ENCODE measurements around the gene PHYH.
"Not testable (repeated sequence)": the region's sequence is repeated elsewhere in the genome, so short reads cannot be mapped to it uniquely, and the experiment has no call there.

PHYH gene

DNA sequence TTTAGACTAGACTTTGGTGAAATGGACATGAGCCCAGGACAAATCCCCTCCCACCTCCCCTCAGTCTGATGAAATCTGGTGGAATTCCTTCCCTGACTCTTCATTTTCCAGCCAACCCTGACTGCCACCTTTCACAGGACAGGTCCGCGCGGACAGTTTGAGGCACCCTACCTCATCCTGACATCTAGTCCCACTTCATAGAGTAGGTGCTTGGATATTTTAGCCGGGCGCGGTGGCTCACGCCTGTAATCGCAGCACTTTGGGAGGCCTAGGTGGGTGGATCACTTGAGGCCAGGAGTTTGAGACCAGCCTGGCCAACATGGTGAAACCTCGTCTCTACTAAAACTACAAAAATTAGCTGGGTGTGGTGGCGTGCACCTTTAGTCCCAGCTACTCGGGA is 23.7 kb downstream of the PHYH start:
- DNase-seq (ENCODE audit: low read depth in 1 of 2, low spot score in 1 of 2) = not testable (repeated sequence)

DNA sequence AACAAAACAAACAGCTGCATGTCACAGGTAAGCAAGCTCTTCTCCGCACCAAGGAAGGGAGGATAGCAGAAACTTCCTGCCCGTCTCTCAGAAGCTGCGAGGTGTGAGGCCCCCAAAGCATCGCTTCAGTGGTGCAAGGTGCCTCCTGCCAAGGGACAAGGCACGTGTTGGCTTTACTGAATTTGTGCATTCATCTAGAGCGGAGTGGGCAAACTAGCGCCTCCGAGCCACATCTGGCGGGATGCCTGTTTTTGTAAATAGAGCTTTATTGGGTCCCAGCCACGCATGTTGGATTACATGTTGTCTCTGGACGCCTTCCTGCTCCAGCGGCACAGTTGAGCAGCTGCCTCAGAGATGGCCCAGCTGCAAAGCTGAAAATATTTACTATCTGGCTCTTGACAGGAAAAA is 27.7 kb downstream of the PHYH start:
- DNase-seq (ENCODE audit: low read depth in 1 of 2, low spot score in 1 of 2) = no peak

DNA sequence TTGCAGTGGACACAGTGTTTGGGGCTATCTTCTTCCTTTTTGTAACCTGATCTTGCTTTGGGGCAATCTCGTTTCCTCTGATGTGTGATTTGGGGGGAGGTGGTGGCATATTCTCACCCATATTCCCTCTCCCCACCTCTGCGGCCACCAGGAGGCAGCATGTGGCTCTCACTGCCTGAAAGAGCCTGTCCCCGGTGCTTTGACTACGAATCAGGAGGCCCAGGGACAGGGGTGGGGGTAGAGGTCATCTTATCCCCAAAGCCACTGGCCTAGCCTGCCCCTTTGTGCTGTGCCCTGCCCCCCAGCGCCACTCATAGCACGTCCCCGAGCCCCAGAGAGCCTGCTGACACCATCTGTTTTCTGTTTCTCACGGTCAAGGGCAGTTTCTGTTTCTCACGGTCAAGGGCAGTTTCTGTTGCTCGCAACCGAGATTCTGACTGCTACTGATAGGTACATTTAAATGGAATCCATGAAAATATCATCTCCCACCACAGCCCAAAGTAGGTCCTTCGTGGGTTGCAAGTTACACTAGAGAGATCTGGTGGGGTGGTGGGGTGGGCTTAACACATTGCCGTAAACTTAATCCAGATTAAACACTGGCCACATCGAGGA is 28.2 kb downstream of the PHYH start:
- DNase-seq (ENCODE audit: low read depth in 1 of 2, low spot score in 1 of 2) = peak; percentile 10 to 29

DNA sequence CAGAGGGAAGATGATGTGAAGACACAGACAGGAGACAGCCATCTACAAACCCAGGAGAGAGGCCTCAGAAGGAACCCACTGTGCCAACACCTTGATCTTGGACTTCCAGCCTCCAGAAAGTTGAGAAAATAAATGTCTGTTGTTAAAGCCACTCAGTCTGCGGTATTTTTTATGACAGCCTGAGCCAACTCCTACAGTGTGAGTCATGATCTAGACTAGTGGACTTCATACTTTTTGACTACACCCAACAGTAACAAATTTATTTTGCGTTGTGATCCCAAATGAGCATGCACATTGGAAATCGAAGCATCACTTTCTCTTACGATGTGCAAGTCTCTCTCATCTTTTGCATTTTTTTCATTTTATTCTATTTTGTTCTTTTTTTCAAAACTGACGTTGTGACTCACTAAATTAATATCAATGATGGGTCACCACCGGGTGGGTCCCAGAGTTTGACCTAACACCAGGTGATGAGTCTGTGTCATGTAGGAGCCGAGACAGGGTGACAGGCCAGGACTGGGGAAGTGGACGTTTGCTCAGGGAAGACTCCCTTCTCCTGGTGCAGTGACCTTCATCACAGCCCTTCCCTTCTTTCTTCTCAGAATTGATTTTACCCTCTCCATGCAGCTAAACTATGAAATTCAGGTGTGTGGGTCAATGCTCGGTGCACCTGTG is 28.9 kb downstream of the PHYH start:
- no peak for DNase-seq (ENCODE audit: low read depth in 1 of 2, low spot score in 1 of 2)

DNA sequence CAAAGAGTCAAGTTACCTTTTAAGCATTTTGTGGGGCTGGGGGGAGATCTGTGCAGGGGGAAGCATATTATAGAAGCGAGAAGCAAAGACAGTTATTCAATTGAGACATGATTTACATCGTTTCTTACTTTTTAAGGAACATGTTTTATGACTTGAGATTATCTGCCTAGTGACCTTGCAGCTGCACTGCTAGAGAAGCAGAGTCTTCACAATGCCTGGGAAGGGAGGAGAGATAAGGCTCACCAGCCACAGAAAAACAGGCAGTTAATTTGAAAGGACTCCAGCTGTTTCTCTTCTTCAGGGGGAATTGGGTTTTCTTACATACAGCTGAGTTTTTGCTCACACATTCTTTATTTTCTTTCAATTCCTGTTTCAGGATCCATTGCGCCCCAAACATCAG is 31.0 kb downstream of the PHYH start:
- no peak for DNase-seq (ENCODE audit: low read depth in 1 of 2, low spot score in 1 of 2)

DNA sequence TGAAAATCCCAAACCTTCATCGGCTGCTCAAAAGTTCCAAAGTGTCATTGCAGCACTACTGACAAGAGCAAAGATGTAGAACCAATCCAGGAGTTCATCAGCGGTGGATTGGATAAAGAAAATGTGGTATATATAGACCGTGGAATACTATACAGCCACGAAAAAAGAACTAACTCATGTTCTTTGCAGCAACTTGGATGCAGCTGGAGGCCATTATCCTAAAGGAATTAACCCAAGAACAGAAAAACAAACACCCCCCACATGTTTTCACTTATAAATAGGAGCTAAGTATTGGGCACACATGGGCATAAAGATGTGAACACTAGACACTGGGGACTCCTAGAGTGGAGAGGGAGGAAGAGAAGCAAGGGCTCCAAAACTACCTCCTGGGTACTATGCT is 31.6 kb downstream of the PHYH start:
- no peak for DNase-seq (ENCODE audit: low read depth in 1 of 2, low spot score in 1 of 2)

DNA sequence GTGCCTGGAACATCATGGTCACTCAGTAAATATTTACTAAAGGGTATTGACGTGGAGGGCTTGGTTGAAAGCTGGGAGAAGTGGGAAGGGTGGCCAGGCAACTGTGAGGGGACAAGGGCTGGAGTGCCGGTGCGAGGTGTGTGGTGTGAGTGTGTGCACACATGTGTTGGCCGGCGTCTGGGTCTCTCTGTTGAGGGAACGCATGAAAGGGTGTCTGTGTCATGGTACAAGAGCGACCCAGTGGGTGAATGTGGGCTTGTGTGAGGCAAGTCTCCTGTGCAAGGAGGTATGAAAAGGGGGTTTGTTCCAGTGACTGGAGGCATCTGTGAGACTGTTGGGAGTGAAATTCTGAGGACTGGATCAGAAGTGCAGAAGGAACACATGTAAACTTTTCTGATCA is 36.3 kb downstream of the PHYH start:
- no peak for DNase-seq (ENCODE audit: low read depth in 1 of 2, low spot score in 1 of 2)

DNA sequence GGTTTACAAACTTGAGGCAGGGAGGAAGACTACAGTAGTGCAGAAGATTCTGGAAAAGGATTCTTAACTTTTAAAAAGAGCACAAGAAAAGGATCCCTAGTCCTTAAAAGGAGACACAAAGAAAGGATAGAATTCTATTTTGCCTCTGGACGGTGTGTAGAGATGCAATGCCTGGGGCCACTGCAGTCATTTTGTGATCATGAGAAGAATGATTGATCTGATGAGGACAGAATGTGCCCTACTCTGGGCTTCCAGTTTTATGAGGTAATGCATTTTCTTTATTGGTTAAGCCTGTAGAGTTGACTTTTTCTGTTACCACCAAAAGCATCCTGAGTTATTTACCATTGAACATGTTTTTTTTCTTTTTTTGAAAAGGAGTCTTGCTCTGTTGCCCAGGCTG is 37.4 kb downstream of the PHYH start:
- DNase-seq (ENCODE audit: low read depth in 1 of 2, low spot score in 1 of 2) = no peak

DNA sequence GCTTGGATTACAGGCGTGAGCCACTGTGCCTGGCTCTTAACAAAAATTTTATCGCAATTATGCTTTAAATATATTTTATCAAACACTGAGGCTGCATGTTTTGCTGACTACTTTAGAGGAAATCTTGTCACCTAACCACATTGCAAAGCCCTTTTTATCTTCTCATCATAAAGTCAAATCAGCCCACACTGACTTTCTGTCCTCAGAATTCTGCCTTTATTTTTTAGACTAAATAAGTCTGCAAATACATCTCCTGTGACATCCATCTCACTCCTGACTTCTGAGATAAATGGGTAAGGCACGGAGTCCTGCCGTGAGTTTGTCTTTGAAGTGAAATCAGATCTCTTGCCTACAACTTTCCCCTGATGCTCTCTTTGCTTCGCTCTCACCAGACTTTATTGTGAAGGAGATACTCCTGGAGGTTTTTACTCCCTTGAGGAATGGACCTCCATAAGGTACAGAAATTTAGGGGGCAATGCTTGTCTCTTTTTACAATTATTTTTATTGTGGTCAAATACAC is 42.2 kb downstream of the PHYH start:
- no peak for DNase-seq (ENCODE audit: low read depth in 1 of 2, low spot score in 1 of 2)

DNA sequence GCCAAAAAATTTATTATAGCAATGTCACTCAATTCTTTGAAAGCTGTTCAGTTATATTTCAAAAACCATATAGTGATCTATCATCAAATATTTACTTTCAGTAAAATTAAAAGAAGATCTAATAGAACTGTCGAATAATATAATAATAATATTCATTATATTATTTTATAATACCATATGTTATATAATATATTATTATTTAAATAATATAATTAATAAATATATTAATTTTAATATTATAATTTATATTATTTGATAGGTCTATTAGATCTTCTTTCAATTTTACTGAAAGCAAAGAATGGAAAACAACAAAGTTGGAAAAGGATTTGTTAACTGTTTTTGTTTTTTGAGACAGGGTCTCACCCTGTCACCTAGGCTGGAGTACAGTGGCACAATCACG is 43.2 kb downstream of the PHYH start:
- no peak for DNase-seq (ENCODE audit: low read depth in 1 of 2, low spot score in 1 of 2)

DNA sequence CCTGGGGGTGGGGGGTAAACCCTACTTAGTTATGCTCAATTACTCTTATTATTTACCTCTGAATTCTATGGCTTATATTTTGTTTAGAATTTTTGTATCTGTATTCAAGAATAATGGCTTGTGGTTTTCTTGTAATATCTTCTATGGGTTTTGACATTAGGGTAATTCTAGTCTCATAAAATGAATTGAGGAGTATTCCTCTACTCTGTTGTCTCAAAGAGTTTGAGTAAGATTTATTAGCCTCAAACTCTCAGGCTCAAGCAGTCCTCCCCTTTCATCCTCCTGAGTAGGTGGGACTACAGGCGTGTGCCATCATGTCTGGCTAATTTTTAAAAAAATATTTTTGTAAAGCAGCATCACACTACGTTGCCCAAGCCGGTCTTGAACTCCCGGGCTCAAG is 46.1 kb downstream of the PHYH start:
- DNase-seq (ENCODE audit: low read depth in 1 of 2, low spot score in 1 of 2) = no peak

DNA sequence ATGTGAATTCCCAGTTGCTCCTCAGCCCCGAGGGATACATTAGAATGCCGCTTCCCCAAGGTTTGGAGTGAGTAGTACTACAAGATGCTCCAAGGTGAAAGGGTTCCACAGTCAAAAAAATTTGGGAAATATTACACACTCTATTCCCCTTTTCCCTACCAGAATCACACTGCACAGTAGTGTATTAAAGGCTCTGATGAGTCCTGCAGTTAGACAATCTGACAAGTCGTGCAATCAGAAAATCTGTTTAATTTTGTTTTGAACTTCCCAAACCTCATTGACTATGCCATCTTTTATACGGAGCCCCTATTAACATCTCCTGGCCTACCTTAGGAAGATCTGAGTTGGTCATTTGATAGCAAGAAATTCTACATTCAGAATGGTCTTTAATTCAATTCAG is 52.1 kb downstream of the PHYH start:
- DNase-seq (ENCODE audit: low read depth in 1 of 2, low spot score in 1 of 2) = no peak

DNA sequence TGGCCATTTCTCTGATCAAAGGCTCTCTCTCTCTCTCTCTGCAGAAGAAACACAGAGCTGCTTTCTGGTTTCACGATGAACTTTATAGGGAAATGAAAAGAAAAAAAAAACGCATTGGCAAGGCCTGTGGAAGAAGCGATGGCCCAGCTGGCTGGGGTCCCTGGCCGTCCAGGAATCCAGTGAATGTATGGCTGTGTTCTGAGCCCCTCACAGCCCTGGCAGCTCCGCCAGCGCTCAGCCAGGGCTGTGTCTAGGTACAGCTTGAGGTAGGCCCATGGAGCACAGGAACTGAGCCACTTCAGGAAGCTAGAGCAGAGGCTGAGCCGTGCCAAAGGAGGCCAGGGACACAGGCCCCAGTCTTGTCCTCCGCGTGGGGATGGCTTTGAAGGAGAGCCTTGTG is 52.6 kb downstream of the PHYH start:
- no peak for DNase-seq (ENCODE audit: low read depth in 1 of 2, low spot score in 1 of 2)

DNA sequence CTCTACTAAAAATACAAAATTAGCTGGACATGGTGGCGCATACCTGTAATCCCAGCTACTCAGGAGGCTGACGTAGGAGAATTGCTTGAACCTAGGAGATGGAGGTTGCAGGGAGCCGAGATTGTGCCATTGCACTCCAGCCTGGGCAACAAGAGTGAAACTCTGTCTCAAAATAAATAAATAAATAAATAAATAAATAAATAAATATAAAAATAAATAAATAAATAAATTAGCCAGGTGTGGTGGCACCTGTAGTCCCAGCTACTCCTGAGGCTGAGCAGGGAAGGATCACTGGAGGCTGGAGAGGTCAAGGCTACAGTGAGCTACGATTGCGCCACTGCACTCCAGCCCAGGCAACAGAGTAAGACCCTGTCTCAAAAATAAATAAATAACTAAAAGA is 57.6 kb downstream of the PHYH start:
- DNase-seq (ENCODE audit: low read depth in 1 of 2, low spot score in 1 of 2) = not testable (repeated sequence)

DNA sequence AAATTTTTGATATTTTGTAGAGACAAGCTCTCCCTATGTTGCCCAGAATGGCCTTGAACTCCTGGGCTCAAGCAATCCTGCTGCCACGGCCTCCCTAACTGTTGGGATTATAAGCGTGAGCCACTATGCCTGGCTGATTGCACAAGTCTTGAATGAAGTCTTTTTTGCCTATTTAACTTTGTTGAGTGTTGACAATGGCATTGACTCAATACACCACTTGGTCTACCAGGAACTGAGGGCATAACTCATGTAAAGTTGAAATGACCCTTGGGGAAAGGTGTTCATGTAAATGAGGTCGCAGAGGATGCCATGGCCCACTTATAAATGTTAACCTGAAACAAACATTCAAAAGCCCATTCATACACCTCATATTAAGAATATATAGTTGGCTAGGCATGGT is 58.3 kb downstream of the PHYH start:
- DNase-seq (ENCODE audit: low read depth in 1 of 2, low spot score in 1 of 2) = no peak

DNA sequence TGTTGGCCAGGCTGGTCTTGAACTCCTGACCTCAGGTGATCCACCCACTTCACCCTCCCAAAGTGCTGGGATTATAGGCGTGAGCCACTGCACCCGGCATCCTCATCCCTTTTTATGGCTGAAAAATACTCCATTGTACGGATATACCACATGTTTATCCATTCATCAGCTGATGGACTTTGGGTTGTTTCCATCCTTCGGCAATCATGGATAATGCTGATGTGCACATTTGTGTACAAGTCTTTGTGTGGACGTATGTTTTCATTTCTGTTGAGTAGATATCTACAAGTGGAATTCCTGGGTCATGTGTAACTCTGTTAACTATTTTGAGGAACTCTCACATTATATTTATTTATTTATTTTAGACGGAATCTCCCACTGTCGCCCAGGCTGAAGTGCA is 59.9 kb downstream of the PHYH start:
- no peak for DNase-seq (ENCODE audit: low read depth in 1 of 2, low spot score in 1 of 2)

DNA sequence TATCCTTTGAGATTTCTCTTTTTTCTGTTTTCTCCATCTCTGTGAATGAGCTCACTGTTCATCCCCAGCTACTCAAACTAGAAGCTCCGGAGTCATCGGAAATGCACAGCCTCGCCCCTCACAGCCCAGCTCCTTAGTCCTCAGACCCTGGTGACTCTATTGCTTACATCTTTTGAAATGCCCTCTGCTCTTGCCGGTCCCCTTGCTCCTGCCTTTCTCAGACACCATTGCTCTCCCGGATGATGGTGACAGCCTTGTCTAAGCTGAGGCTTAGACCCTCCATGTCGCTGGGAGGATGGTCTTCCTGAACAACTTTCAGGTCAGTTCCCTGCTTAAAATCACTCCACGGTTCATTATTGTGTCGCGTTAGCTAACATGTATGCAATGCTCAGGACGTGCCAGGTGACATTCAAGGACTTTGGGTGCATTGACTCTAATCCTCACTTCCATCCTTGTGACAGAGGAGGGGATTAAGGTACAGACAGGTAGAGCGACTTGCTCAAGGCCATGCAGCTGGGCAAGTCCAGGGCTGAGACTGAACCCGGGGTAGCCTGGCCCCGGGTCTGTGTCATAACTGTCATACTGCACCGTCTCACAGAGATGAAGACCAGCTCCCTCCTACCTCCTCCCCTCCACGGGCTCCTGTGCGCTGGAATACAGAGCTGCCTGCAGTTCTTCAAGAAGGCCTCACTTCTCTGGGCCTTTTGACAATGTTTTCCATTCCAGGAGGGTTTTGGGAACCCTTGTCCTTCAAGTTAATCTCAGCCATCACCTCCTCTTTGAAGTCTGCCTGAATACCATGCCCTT is 61.4 kb downstream of the PHYH start:
- no peak for DNase-seq (ENCODE audit: low read depth in 1 of 2, low spot score in 1 of 2)

DNA sequence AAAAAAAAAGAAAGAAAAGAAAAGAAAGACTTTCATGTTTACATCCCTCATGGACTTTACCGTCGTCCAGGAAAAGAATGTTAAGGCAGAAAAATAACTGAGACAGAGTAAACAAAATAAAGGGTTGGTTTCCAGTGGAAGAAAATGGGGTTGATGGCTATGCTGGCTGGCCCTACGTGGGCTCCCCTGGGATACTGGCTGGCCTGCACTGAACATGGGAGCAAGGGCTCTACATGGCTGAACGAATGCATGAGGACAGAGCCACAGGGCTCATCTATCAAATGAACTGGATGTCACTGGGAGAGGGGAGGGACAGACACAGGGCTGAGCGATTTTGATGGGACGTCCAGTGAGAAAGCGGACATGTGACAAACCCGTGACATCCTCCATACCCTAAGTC is 63.2 kb downstream of the PHYH start:
- DNase-seq (ENCODE audit: low read depth in 1 of 2, low spot score in 1 of 2) = no peak

DNA sequence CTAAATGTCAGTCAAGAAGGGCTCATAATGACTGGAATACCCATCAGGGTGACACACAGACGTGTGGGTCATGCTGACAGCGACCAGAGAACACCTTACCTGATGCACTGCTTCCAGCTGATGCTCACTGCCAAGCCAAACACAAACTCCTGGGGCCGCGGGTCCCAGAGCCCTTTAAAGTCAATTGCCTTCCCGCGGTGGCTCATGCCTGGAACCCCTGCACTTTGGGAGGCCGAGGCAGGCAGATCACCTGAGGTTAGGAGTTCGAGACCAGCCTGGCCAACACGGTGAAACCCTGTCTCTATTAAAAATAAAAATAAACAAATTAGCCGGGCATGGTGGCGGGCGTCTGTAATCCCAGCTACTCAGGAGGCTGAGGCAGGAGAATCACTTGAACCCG is 65.1 kb downstream of the PHYH start:
- not testable (repeated sequence) for DNase-seq (ENCODE audit: low read depth in 1 of 2, low spot score in 1 of 2)

DNA sequence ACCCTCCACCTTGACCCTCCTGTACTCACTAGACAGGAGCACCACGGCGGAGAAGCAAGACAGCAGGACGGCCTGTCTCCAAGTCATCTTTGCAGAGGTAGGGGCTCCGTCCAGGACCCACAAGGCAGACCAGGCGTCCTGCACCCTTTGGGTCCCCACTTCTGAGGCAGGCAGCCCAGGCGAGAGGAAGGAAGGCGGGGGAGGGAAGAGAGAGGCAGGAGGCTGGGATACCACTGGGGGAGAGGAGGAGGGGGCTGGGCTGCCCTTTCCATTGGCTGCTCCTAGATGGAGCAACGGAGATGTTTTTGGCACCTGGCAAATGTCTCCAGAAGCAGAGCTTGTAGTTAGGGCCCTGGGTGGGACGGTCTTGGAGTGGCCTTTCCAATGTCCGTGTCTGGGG is 65.7 kb downstream of the PHYH start, which contains the start of gene UCMA:
UCMA (minus strand) TSS at position 203 of the 400 bp plus-strand sequence; CDS start at position 87, 116 bp downstream.
- no peak for DNase-seq (ENCODE audit: low read depth in 1 of 2, low spot score in 1 of 2)

DNA sequence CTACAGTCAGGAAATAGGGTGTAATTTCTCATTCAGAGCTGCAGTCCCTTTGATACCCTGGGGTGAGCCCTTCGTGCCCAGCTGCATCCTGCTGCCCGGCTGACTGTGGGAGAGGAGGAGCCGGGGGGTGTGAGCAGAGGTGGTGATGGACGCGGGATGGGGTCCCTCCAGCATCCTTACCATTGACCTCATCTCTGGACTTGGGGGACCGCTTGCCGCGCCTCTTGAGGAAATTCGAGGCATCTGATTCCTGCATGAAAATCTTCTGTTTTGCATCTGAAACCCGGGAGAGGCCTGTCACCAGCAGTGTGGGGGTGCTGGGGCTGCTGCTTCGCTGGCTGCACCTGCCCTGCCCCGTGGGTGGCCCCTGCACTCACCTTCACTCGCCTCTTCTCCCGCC is 66.5 kb downstream of the PHYH start:
- DNase-seq (ENCODE audit: low read depth in 1 of 2, low spot score in 1 of 2) = no peak

DNA sequence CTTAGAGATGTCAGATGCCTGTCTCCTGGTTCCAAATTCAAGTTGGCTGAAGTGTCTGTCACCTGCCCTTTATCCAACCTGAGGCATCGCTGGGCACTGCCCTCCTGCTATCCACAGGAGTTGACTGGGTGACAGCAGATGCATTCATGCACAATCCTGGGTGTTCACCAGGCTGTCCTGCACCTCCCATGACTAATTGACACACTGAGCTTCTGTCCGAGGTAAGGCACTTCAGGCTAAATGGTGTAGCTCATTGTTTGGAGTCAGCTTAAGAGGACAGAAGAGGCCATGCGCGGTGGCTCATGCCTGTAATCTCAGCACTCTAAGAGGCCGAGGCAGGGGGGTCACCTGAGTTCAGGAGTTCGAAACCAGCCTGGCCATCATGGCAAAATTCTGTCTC is 68.1 kb downstream of the PHYH start:
- no peak for DNase-seq (ENCODE audit: low read depth in 1 of 2, low spot score in 1 of 2)

All from activated T-helper 1 cell treated with anti-CD3 and anti-CD28 coated beads, Interleukin-2, amount 50 U/mL, for 16 hours (primary cell).